Fibroblast of peridontal ligament (primary cell): ENCODE measurements around the gene CEP68.
"Not testable (repeated sequence)": the region's sequence is repeated elsewhere in the genome, so short reads cannot be mapped to it uniquely, and the experiment has no call there.

Source experiments
- DNase-seq: peaks from one replicate; pipeline ENCODE4 v3.0.0-alpha.2; 2010; ENCODE audit errors: extremely low read depth

Gene CEP68

GRCh38 chr2:65030476-65031332 lies 25.5 kb upstream of the CEP68 start:
- DNase-seq = no peak

- DNase-seq = no peak
Measured at GRCh38 chr2:65031341-65032018, 24.7 kb upstream of the CEP68 start.

GRCh38 chr2:65032019-65032975 lies 23.9 kb upstream of the CEP68 start:
- no peak for DNase-seq

GRCh38 chr2:65033178-65033577 lies 23.0 kb upstream of the CEP68 start:
- peak; percentile 42 for DNase-seq

GRCh38 chr2:65033667-65034066 lies 22.5 kb upstream of the CEP68 start:
- not testable (repeated sequence) for DNase-seq

- no peak for DNase-seq
Measured at GRCh38 chr2:65035351-65035943, 20.8 kb upstream of the CEP68 start.

GRCh38 chr2:65037178-65037577 lies 19.0 kb upstream of the CEP68 start:
- no peak for DNase-seq

- no peak for DNase-seq
Measured at GRCh38 chr2:65039640-65040039, 16.6 kb upstream of the CEP68 start.

GRCh38 chr2:65040400-65041261 lies 15.6 kb upstream of the CEP68 start:
- DNase-seq = peak; percentile 89

- no peak for DNase-seq
Measured at GRCh38 chr2:65043001-65043400, 13.2 kb upstream of the CEP68 start.

- DNase-seq = no peak
Measured at GRCh38 chr2:65044097-65044735, 12.0 kb upstream of the CEP68 start.

- peak; percentile 50 for DNase-seq
Measured at GRCh38 chr2:65045651-65046050, 10.6 kb upstream of the CEP68 start.

- DNase-seq = no peak
Measured at GRCh38 chr2:65046633-65047407, 9.4 kb upstream of the CEP68 start.

GRCh38 chr2:65049010-65049639 lies 7.1 kb upstream of the CEP68 start:
- DNase-seq = no peak

GRCh38 chr2:65050931-65051330 lies 5.3 kb upstream of the CEP68 start:
- DNase-seq = no peak

- DNase-seq = no peak
Measured at GRCh38 chr2:65053199-65053598, 3.0 kb upstream of the CEP68 start.

- no peak for DNase-seq
Measured at GRCh38 chr2:65054749-65055421, 1.3 kb upstream of the CEP68 start.
